DND-41 (cell line): ENCODE results near the gene MYEOV.

Experiments used
- EZH2 ChIP-seq: IDR thresholded peaks from 3 replicates; pipeline ENCODE4 v1.6.1; 2012; ENCODE audit warnings: borderline replicate concordance, low read depth, mild to moderate bottlenecking, moderate library complexity, low read length, inconsistent platforms; ENCODE audit not compliant: severe bottlenecking
- TF ChIP-seq, protein P1 (sequence below): IDR thresholded peaks from 2 replicates; pipeline ENCODE4 v1.5.1; 2012; ENCODE audit warnings: borderline replicate concordance, low read length, moderate library complexity, mild to moderate bottlenecking; ENCODE audit not compliant: poor library complexity, severe bottlenecking; ENCODE audit errors: extremely low read depth

GRCh38 chr11:69337211-69337721 lies 43.3 kb downstream of the MYEOV start:
- TF ChIP-seq, protein P1, sequence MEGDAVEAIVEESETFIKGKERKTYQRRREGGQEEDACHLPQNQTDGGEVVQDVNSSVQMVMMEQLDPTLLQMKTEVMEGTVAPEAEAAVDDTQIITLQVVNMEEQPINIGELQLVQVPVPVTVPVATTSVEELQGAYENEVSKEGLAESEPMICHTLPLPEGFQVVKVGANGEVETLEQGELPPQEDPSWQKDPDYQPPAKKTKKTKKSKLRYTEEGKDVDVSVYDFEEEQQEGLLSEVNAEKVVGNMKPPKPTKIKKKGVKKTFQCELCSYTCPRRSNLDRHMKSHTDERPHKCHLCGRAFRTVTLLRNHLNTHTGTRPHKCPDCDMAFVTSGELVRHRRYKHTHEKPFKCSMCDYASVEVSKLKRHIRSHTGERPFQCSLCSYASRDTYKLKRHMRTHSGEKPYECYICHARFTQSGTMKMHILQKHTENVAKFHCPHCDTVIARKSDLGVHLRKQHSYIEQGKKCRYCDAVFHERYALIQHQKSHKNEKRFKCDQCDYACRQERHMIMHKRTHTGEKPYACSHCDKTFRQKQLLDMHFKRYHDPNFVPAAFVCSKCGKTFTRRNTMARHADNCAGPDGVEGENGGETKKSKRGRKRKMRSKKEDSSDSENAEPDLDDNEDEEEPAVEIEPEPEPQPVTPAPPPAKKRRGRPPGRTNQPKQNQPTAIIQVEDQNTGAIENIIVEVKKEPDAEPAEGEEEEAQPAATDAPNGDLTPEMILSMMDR, result no peak
- no peak for TF ChIP-seq EZH2
